Trophoblast cell (in vitro differentiated cells and primary cell): ENCODE data around the gene TRAP1.

Experiments
- DNase-seq, 2 donors: peaks; one replicate each; pipeline ENCODE4 v3.0.0-alpha.2; 2016
- H2AFZ ChIP-seq: 2 replicates; pipeline ENCODE4 v1.6.1; 2013; ENCODE audit warnings: low read length, moderate library complexity, mild to moderate bottlenecking; ENCODE audit not compliant: insufficient read depth, poor library complexity
- H2AK5ac ChIP-seq: 2 replicates; pipeline ENCODE4 v1.6.1; 2013; ENCODE audit warnings: mild to moderate bottlenecking, low read length
- H2BK120ac ChIP-seq: 2 replicates; pipeline ENCODE4 v1.6.1; 2013; ENCODE audit warnings: low read length, mild to moderate bottlenecking, moderate library complexity; ENCODE audit not compliant: insufficient read depth, poor library complexity
- H2BK12ac ChIP-seq: 2 replicates; pipeline ENCODE4 v1.6.1; 2013; ENCODE audit warnings: mild to moderate bottlenecking, low read length, moderate library complexity
- H2BK5ac ChIP-seq: 2 replicates; pipeline ENCODE4 v1.6.1; 2013; ENCODE audit warnings: low read length, low read depth, moderate library complexity, mild to moderate bottlenecking; ENCODE audit not compliant: poor library complexity
- H3K14ac ChIP-seq: 2 replicates; pipeline ENCODE4 v1.6.1; 2013; ENCODE audit warnings: mild to moderate bottlenecking, low read length
- H3K18ac ChIP-seq: 2 replicates; pipeline ENCODE4 v1.6.1; 2013; ENCODE audit warnings: mild to moderate bottlenecking, low read length
- H3K23ac ChIP-seq: 2 replicates; pipeline ENCODE4 v1.6.1; 2013; ENCODE audit warnings: low read length
- H3K27ac ChIP-seq: 2 replicates; pipeline ENCODE4 v1.5.1; 2013; ENCODE audit warnings: low read depth, mild to moderate bottlenecking, inconsistent platforms, low read length, moderate library complexity
- H3K27me3 ChIP-seq: 2 replicates; pipeline ENCODE4 v1.6.1; 2013; ENCODE audit warnings: inconsistent platforms, mild to moderate bottlenecking, low read length, moderate library complexity; ENCODE audit not compliant: insufficient read depth
- H3K36me3 ChIP-seq, 2 experiments: 1 replicate in 1 of 2; 2 replicates in 1 of 2; pipeline ENCODE4 v1.6.1; 2013; ENCODE audit warnings: low read length in 2 of 2, mild to moderate bottlenecking in 2 of 2, moderate library complexity in 1 of 2; ENCODE audit not compliant: insufficient read depth in 2 of 2, control insufficient read depth in 1 of 2
- H3K4ac ChIP-seq: 2 replicates; pipeline ENCODE4 v1.6.1; 2013; ENCODE audit warnings: low read depth, mild to moderate bottlenecking, low read length, moderate library complexity
- H3K4me1 ChIP-seq, 2 experiments: 1 replicate in 1 of 2; 2 replicates in 1 of 2; pipeline ENCODE4 v1.6.1; 2013; ENCODE audit warnings: low read length in 2 of 2, mild to moderate bottlenecking in 2 of 2, moderate library complexity in 1 of 2; ENCODE audit not compliant: insufficient read depth in 2 of 2, control insufficient read depth in 1 of 2
- H3K4me2 ChIP-seq: 2 replicates; pipeline ENCODE4 v1.6.1; 2013; ENCODE audit warnings: inconsistent platforms, mild to moderate bottlenecking, low read length, moderate library complexity
- H3K4me3 ChIP-seq: 2 replicates; pipeline ENCODE4 v1.5.1; 2013; ENCODE audit warnings: mild to moderate bottlenecking, low read depth, low read length, inconsistent platforms
- H3K79me1 ChIP-seq: one replicate; pipeline ENCODE4 v1.6.1; 2013; ENCODE audit warnings: low read length
- H3K79me2 ChIP-seq: 2 replicates; pipeline ENCODE4 v1.6.1; 2013; ENCODE audit warnings: low read length, mild to moderate bottlenecking; ENCODE audit not compliant: control insufficient read depth, insufficient read depth, poor library complexity
- H3K9ac ChIP-seq: 2 replicates; pipeline ENCODE4 v1.6.1; 2013; ENCODE audit warnings: mild to moderate bottlenecking, low read length
- H3K9me3 ChIP-seq: 2 replicates; pipeline ENCODE4 v1.6.1; 2013; ENCODE audit warnings: low read depth, mild to moderate bottlenecking, control low read depth, inconsistent platforms, low read length; ENCODE audit not compliant: insufficient read depth
- H4K12ac ChIP-seq: 2 replicates; pipeline ENCODE4 v1.6.1; 2013; ENCODE audit warnings: low read depth, mild to moderate bottlenecking, low read length, moderate library complexity
- H4K8ac ChIP-seq: 2 replicates; pipeline ENCODE4 v1.6.1; 2013; ENCODE audit warnings: low read depth, mild to moderate bottlenecking, low read length, moderate library complexity
- H4K91ac ChIP-seq: one replicate; pipeline ENCODE4 v1.6.1; 2013; ENCODE audit warnings: low read depth, mild to moderate bottlenecking, low read length, moderate library complexity
- WGBS: extraction: QIAGEN DNeasy Blood & Tissue Kit; methylation state at CpG from one replicate; pipeline ENCODE4 v1.1.7; 2013; ENCODE audit warnings: missing lambda C conversion rate; ENCODE audit not compliant: insufficient read length, insufficient coverage; ENCODE audit errors: extremely low coverage; 5-methylcytosine and 5-hydroxymethylcytosine counted together

TRAP1 gene

GRCh38 chr16:3730161-3731125, 13.1 kb upstream of the TRAP1 start:
- Histone ChIP-seq H3K36me3 (peaks cover 72 to 79% of the 10 kb centered on the region in 2 experiments), H3K79me2 (no peaks in the 10 kb centered on the region), H4K91ac (no peak overlapping the region), H3K79me1 (no peaks in the 10 kb centered on the region), H3K27ac (no peak overlapping the region), H4K12ac (no peak overlapping the region), H3K23ac (no peak overlapping the region), H3K9ac (no peak overlapping the region), H3K4me2 (no peak overlapping the region), H2BK12ac (no peak overlapping the region), H3K14ac (no peak overlapping the region), H3K4me1 (no peaks in the 10 kb centered on the region), H3K4me3 (no peak overlapping the region), H3K27me3 (no peaks in the 10 kb centered on the region), H4K8ac (no peak overlapping the region), H3K18ac (no peak overlapping the region), H3K4ac (no peak overlapping the region), H3K9me3 (peaks cover 5% of the 10 kb centered on the region), H2AFZ (no peak overlapping the region), H2BK120ac (no peak overlapping the region), H2AK5ac (no peak overlapping the region), H2BK5ac (no peak overlapping the region)
- WGBS = no CpG with 5 or more reads among the region's 24 CpGs
- no peak for DNase-seq

DNA sequence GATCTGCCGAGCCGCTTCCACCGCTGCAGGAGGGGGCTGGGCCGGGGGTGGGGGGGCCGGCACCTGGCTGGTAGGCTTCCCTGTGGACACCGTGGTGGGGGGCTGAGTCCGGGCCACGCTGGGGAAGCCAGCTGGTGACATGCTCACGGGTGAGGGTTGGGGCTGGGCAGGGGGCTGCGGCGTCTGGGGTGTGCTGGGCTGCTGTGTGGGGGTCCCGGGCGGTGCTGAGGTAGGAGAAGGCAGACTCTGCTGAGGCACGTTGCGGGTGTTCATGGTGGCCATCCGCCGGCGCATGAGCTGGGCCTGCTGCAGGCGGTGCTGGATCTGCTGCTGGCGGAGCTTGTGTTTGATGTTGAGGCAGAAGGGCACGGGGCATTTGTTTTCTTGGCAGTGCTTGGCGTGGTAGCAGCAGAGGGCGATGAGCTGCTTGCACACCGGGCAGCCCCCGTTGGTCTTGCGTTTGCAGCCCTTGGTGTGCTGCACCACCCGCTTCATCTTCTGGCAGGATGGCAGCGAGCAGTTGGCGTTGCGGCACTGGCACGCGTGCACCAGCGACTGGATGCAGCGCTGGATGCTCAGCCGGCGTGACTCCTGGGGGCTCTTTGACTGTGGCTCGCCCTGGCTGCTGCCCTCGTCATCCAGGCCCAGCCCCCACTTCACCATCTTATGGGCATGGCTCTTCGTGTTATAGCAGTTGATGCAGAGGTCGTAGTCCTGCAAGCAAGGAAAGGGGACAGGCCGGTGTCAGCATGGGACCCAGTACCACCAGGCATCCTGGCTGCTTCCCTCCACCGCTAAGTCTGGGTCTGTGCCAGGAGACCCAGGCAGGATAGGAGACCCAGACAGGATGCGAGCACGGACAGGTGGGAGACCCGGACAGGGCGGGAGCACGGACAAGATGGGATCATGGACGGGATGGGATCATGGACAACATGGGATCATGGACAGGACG, 12.1 kb upstream of the TRAP1 start:
- no peak overlapping the region for H2BK120ac ChIP-seq
- DNase-seq = no peak
- no peak overlapping the region for H4K91ac ChIP-seq
- H3K79me1 ChIP-seq = no peaks in the 10 kb centered on the region
- no peak overlapping the region for H2BK5ac ChIP-seq
- H2AK5ac ChIP-seq = no peak overlapping the region
- H3K4me3 ChIP-seq = no peak overlapping the region
- H2BK12ac ChIP-seq = no peak overlapping the region
- no peak overlapping the region for H3K4me2 ChIP-seq
- H2AFZ ChIP-seq = no peak overlapping the region
- no peak overlapping the region for H3K18ac ChIP-seq
- H4K8ac ChIP-seq = no peak overlapping the region
- H3K36me3 ChIP-seq = peaks cover 62 to 69% of the 10 kb centered on the region in 2 experiments
- H3K9ac ChIP-seq = no peak overlapping the region
- WGBS = no CpG with 5 or more reads among the region's 49 CpGs
- no peak overlapping the region for H3K4ac ChIP-seq
- H3K14ac ChIP-seq = no peak overlapping the region
- no peak overlapping the region for H3K27ac ChIP-seq
- H3K23ac ChIP-seq = no peak overlapping the region
- no peak overlapping the region for H4K12ac ChIP-seq
- H3K79me2 ChIP-seq = no peaks in the 10 kb centered on the region
- H3K4me1 ChIP-seq = no peaks in the 10 kb centered on the region
- H3K9me3 ChIP-seq = no peaks in the 10 kb centered on the region
- H3K27me3 ChIP-seq = no peaks in the 10 kb centered on the region

- Histone ChIP-seq H3K4me2 (no peak overlapping the region), H3K14ac (no peak overlapping the region), H4K91ac (no peak overlapping the region), H2BK5ac (no peak overlapping the region), H2AK5ac (no peak overlapping the region), H3K9me3 (no peaks in the 10 kb centered on the region), H3K27me3 (no peaks in the 10 kb centered on the region), H3K4ac (no peak overlapping the region), H3K23ac (no peak overlapping the region), H2BK120ac (no peak overlapping the region), H3K4me3 (no peak overlapping the region), H2BK12ac (no peak overlapping the region), H3K18ac (no peak overlapping the region), H3K36me3 (peaks cover 56 to 63% of the 10 kb centered on the region in 2 experiments), H3K79me1 (no peaks in the 10 kb centered on the region), H3K79me2 (no peaks in the 10 kb centered on the region), H4K12ac (no peak overlapping the region), H3K27ac (no peak overlapping the region), H3K4me1 (no peaks in the 10 kb centered on the region), H4K8ac (no peak overlapping the region), H3K9ac (no peak overlapping the region), H2AFZ (no peak overlapping the region)
- no peak for DNase-seq
- WGBS = no CpG with 5 or more reads among the region's 31 CpGs
Observed at GRCh38 chr16:3728424-3729160, 11.3 kb upstream of the TRAP1 start.

DNA sequence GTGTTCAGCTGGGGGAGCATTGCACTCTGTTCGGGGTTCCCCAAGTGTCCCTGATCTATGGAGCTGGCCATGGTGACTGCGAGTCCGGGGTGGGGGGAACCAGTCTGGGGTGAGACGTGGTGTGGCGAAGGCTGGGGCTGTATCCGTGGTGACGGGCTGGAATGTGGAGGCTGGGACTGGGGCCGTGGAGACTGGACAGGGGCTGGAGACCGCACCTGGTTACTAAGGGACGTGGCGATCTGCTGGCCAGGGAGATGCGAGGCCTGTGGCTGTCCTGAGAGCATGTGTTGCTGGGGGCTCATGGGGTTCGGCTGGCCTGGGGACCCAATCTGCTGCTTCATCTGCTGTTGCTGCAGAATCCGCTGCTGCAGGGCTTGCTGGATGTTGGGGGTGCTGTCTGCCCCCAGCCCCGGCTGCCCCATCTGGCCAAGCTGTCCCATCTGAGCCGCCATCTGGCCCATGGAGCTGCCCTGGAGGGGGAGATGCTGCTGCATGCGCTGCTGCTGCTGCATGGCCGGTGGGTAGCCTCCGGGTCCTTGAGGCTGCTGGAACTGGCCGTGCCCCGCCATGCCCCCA, 10.6 kb upstream of the TRAP1 start:
- no peak overlapping the region for H4K12ac ChIP-seq
- no peak overlapping the region for H3K4me2 ChIP-seq
- no peak overlapping the region for H2BK5ac ChIP-seq
- H3K9ac ChIP-seq = no peak overlapping the region
- H3K36me3 ChIP-seq = peaks cover 56 to 59% of the 10 kb centered on the region in 2 experiments
- H3K79me1 ChIP-seq = no peaks in the 10 kb centered on the region
- H3K27ac ChIP-seq = no peak overlapping the region
- no peak overlapping the region for H2AK5ac ChIP-seq
- no peaks in the 10 kb centered on the region for H3K4me1 ChIP-seq
- no peak overlapping the region for H3K18ac ChIP-seq
- no peak overlapping the region for H3K4me3 ChIP-seq
- H4K8ac ChIP-seq = no peak overlapping the region
- DNase-seq = no peak
- H3K4ac ChIP-seq = no peak overlapping the region
- H3K14ac ChIP-seq = no peak overlapping the region
- no peak overlapping the region for H2BK120ac ChIP-seq
- H3K9me3 ChIP-seq = no peaks in the 10 kb centered on the region
- H2AFZ ChIP-seq = no peak overlapping the region
- no peak overlapping the region for H3K23ac ChIP-seq
- no CpG with 5 or more reads among the region's 21 CpGs for WGBS
- no peaks in the 10 kb centered on the region for H3K27me3 ChIP-seq
- no peak overlapping the region for H4K91ac ChIP-seq
- H2BK12ac ChIP-seq = no peak overlapping the region
- no peaks in the 10 kb centered on the region for H3K79me2 ChIP-seq
